Measurements from ENCODE around the gene DDX6. TPM values are rescaled to one million over a fixed set of nuclear protein-coding genes. Genes with fewer than 3 reads are reported as not detected.

Gene DDX6
- total and polyA plus RNA-seq, 9 of the 15 experiments (the other 6 are each of a cell fraction or from before 2014, with no cell fraction given) = 10.0 to 102 (median 58.2) TPM

GRCh38 chr11:118791961-118792569 lies 1.1 kb upstream of the DDX6 start (continued):
- TF ChIP-seq ZBTB40 (IDR thresholded peaks at IDR 0.05) (0 out of 2 replicates have a peak, but pooled peaks have one; percentile 12), ZBTB40 (CRISPR knock-in tag; IDR thresholded peaks at IDR 0.05) (no peak), MLLT1 (IDR thresholded peaks at IDR 0.05) (no peak), ZSCAN29 (IDR thresholded peaks at IDR 0.05) (0 out of 2 replicates have a peak, but pooled peaks have one; percentile 10), ZBTB7A (IDR thresholded peaks at IDR 0.05; ENCODE audit: borderline replicate concordance, control insufficient read depth, low read depth, low read length) (0 out of 2 replicates have a peak, but pooled peaks have one; percentile 45), EGR1 (conservative IDR thresholded peaks at IDR 0.05) (0 out of 2 replicates have a peak, but pooled peaks have one; percentile 1), CCAR2 (IDR thresholded peaks at IDR 0.05; ENCODE audit: low read depth, low read length) (no peak), CHD1 (IDR thresholded peaks at IDR 0.05; ENCODE audit: low read length) (peak; percentile 12), BCL6 (CRISPR knock-in tag; IDR thresholded peaks at IDR 0.05) (no peak), NONO (IDR thresholded peaks at IDR 0.05; ENCODE audit: low read depth in 2 of 2, low read length in 1 of 2) (no peak), ZNF395 (CRISPR knock-in tag; IDR thresholded peaks at IDR 0.05) (0 out of 2 replicates have a peak, but pooled peaks have one; percentile 34), ZC3H4 (CRISPR knock-in tag; IDR thresholded peaks at IDR 0.05; ENCODE audit: borderline replicate concordance) (peak; percentile 22; the same call in 1 of the 2 replicates), ETS2 (tag; IDR thresholded peaks at IDR 0.05; ENCODE audit: borderline replicate concordance, poor library complexity, severe bottlenecking) (no peak), MAFK (IDR thresholded peaks at IDR 0.05; ENCODE audit: low read length) (no peak), LCOR (CRISPR knock-in tag; IDR thresholded peaks at IDR 0.05) (no peak), HEY1 (CRISPR knock-in tag; IDR thresholded peaks at IDR 0.05; ENCODE audit: borderline replicate concordance) (no peak)

Measured in K562 (cell line).